ENCODE data around the gene NFKBIE. TPM values are rescaled to one million over a fixed set of nuclear protein-coding genes. Genes with fewer than 3 reads are reported as not detected.

Gene NFKBIE
- total and polyA plus RNA-seq, 2 of the 13 experiments (the other 11 are each of a cell fraction or from before 2014, with no cell fraction given): 6.7 to 14.5 TPM

DNA sequence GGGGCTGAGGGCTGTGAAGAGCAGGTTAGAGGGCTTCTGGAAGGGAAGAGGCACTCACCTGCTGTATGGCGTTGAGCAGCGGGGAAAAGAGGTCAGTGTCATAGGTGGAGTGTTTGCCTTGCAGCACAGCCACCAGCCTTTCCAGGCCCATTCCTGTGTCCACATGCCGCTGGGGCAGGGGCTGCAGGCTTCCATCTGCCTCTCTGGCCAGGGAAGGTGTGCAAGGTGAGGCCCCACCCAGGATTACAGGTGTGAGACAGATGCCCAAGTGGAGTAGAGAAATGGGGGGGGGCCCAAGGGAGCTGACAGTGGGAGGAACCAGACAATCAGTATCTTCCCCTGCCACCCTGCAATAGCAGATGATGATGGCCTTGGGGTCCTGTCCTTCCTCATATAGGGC lies 44.9 kb upstream of the NFKBIE start:
- peaks cover 15% of the 10 kb centered on the region for H3K79me2 ChIP-seq (ENCODE audit: insufficient read depth, low read length)
- POLR2A ChIA-PET: no interaction called here
- H3K36me3 ChIP-seq (replicated peaks in 1 of 2; ENCODE audit: control insufficient read depth in 1 of 2, insufficient read depth in 2 of 2, low read length in 2 of 2): peaks cover 29 to 61% of the 10 kb centered on the region in 2 experiments
- no peaks in the 10 kb centered on the region for H3K9me3 ChIP-seq (ENCODE audit: low read length)
- peaks cover 13% of the 10 kb centered on the region for H3K4me1 ChIP-seq (ENCODE audit: insufficient read depth, low read length)
- H2AFZ ChIP-seq (ENCODE audit: low read length): no peak overlapping the region
- 89% methylated on average over 3 of the region's 3 CpGs for WGBS (ENCODE audit: low lambda C conversion rate)
- no peak overlapping the region for H3K27ac ChIP-seq (ENCODE audit: extremely low read length, insufficient read depth, low read length)
- H3K9ac ChIP-seq (ENCODE audit: insufficient read depth, low read depth, low read length): no peak overlapping the region
- H4K20me1 ChIP-seq (ENCODE audit: insufficient read depth, low read length): no peaks in the 10 kb centered on the region
- H3K4me2 ChIP-seq (ENCODE audit: low read depth, low read length): no peak overlapping the region
- BruUV-seq (replicated peaks): no TSS peak
- no peak for TF ChIP-seq ZNF850 (CRISPR knock-in tag; conservative IDR thresholded peaks at IDR 0.05)
- TF ChIP-seq GTF3A (CRISPR knock-in tag; conservative IDR thresholded peaks at IDR 0.05): no peak
- no peak for TF ChIP-seq ZNF841 (CRISPR knock-in tag; IDR thresholded peaks at IDR 0.05; ENCODE audit: borderline replicate concordance)
- TF ChIP-seq ISL2 (CRISPR knock-in tag; IDR thresholded peaks at IDR 0.05): no peak
- CTCF ChIA-PET (ENCODE audit: low intra/inter-chr PET ratio, low total read pairs): no interaction called here
- H3K4me3 ChIP-seq (replicated peaks in 1 of 3; ENCODE audit: insufficient read depth in 1 of 3, low read depth in 2 of 3, low read length in 3 of 3): no peak overlapping the region
- peaks cover 0 to 3% of the 10 kb centered on the region in 2 experiments; a peak in 1 of 5 replicates for H3K27me3 ChIP-seq (ENCODE audit: control insufficient read depth in 1 of 2, insufficient read depth in 2 of 2, low read length in 2 of 2)
- in situ Hi-C loops (cut with HindIII; ENCODE audit: extremely low pct_ligation_motif_present, low pct_unique_long_range_greater_than_20kb): loop anchor here (5.0 kb wide), 1 partner anchor 43 kb away; the partner anchor contains the start of gene NFKBIE
- intact Hi-C loops (cut with micrococcal nuclease; ENCODE audit: unreplicated experiment): no loop called here
- ATAC-seq (no peak), FAIRE-seq (no peak), DNase-seq (ENCODE audit: low spot score) (no peak)

DNA sequence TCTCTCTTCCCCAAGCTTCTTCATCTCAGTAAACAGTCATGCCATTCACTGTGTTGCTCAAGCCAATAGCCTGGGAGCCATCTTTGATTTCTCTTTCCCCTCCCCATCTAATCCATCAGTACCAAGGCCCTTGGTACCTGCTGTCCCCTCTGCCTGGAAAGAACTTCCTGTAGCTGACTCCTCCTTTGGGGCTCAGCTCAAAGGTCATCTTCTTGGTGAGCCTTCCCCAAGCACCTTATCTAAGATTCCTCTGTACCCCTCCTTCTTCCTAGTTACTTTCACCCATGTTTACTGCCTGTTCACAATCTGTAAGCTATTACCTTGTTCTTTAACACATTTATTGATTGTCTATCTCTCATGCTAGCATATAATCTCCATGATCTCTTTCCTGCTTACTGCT lies 44.3 kb upstream of the NFKBIE start:
- peaks cover 13% of the 10 kb centered on the region for H3K4me1 ChIP-seq (ENCODE audit: insufficient read depth, low read length)
- H3K27ac ChIP-seq (ENCODE audit: extremely low read length, insufficient read depth, low read length): no peak overlapping the region
- ChIA-PET CTCF (ENCODE audit: low intra/inter-chr PET ratio, low total read pairs) (no interaction called here), POLR2A (interaction anchor here (0.7 to 0.8 kb wide), 2 partner anchors 39 to 78 kb away, joined by 3 read pairs; partner anchors contain the start of gene CDC5L)
- no peaks in the 10 kb centered on the region for H4K20me1 ChIP-seq (ENCODE audit: insufficient read depth, low read length)
- H3K4me2 ChIP-seq (ENCODE audit: low read depth, low read length): no peak overlapping the region
- in situ Hi-C loops (cut with HindIII; ENCODE audit: extremely low pct_ligation_motif_present, low pct_unique_long_range_greater_than_20kb): loop anchor here (5.0 kb wide), 1 partner anchor 42 kb away; the partner anchor contains the start of gene NFKBIE
- TF ChIP-seq, protein P1, sequence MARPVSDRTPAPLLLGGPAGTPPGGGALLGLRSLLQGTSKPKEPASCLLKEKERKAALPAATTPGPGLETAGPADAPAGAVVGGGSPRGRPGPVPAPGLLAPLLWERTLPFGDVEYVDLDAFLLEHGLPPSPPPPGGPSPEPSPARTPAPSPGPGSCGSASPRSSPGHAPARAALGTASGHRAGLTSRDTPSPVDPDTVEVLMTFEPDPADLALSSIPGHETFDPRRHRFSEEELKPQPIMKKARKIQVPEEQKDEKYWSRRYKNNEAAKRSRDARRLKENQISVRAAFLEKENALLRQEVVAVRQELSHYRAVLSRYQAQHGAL (CRISPR knock-in tag; IDR thresholded peaks at IDR 0.05; ENCODE audit: not compliant biosample characterization): no peak
- TF ChIP-seq ZNF558 (CRISPR knock-in tag; IDR thresholded peaks at IDR 0.05; ENCODE audit: borderline replicate concordance) (no peak), SMAD9 (CRISPR knock-in tag; IDR thresholded peaks at IDR 0.05) (no peak), HDAC2 (CRISPR knock-in tag; IDR thresholded peaks at IDR 0.05) (no peak), MAF1 (CRISPR knock-in tag; IDR thresholded peaks at IDR 0.05; ENCODE audit: borderline replicate concordance) (no peak)
- peaks cover 0 to 3% of the 10 kb centered on the region in 2 experiments; a peak in 1 of 5 replicates for H3K27me3 ChIP-seq (ENCODE audit: control insufficient read depth in 1 of 2, insufficient read depth in 2 of 2, low read length in 2 of 2)
- FAIRE-seq (no peak), DNase-seq (ENCODE audit: low spot score) (no peak), ATAC-seq (no peak)
- H3K9me3 ChIP-seq (ENCODE audit: low read length): no peaks in the 10 kb centered on the region
- no peak overlapping the region for H2AFZ ChIP-seq (ENCODE audit: low read length)
- H3K36me3 ChIP-seq (replicated peaks in 1 of 2; ENCODE audit: control insufficient read depth in 1 of 2, insufficient read depth in 2 of 2, low read length in 2 of 2): peaks cover 35 to 65% of the 10 kb centered on the region in 2 experiments
- peaks cover 15% of the 10 kb centered on the region for H3K79me2 ChIP-seq (ENCODE audit: insufficient read depth, low read length)
- BruUV-seq (replicated peaks): no TSS peak
- no peak overlapping the region for H3K9ac ChIP-seq (ENCODE audit: insufficient read depth, low read depth, low read length)
- intact Hi-C loops (cut with micrococcal nuclease; ENCODE audit: unreplicated experiment): no loop called here
- no peak overlapping the region for H3K4me3 ChIP-seq (replicated peaks in 1 of 3; ENCODE audit: insufficient read depth in 1 of 3, low read depth in 2 of 3, low read length in 3 of 3)

All from HepG2 (cell line).